HG02885 (cell line): Measurements from ENCODE around the gene RGS12.

Experiments used
- ATAC-seq: cut with Tn5 transposase; IDR thresholded peaks from one replicate; pipeline ENCODE4 v1.9.1; 2021; ENCODE audit warnings: mild to moderate bottlenecking; ENCODE audit not compliant: unreplicated experiment, poor library complexity

The RGS12 gene

GRCh38 chr4:3342182-3342854 is 49.5 kb downstream of the RGS12 start:
- no peak for ATAC-seq
